GM12873 (cell line): ENCODE data around the gene TGFBI.

Experiments used
- CTCF ChIP-seq: IDR thresholded peaks from 2 replicates; pipeline ENCODE4 v1.5.1; 2012; ENCODE audit warnings: low read depth, mild to moderate bottlenecking, moderate library complexity, low read length, control low read depth; ENCODE audit not compliant: insufficient read depth; ENCODE audit errors: missing control alignments

TGFBI gene

GRCh38 chr5:135996611-135997010 lies 32.2 kb upstream of the TGFBI start:
- TF ChIP-seq CTCF, result no peak

- TF ChIP-seq CTCF, result no peak
Measured at GRCh38 chr5:135997673-135998335, 31.0 kb upstream of the TGFBI start.

GRCh38 chr5:135998889-135999288 lies 29.9 kb upstream of the TGFBI start:
- no peak for TF ChIP-seq CTCF

GRCh38 chr5:135999406-136000139 lies 29.2 kb upstream of the TGFBI start:
- no peak for TF ChIP-seq CTCF

- TF ChIP-seq CTCF, result no peak
Measured at GRCh38 chr5:136000147-136000546, 28.6 kb upstream of the TGFBI start.

- no peak for TF ChIP-seq CTCF
Measured at GRCh38 chr5:136000932-136001331, 27.9 kb upstream of the TGFBI start.

GRCh38 chr5:136001466-136001981 lies 27.3 kb upstream of the TGFBI start:
- TF ChIP-seq CTCF, result no peak
